ENCODE results near the gene APEH. TPM values are rescaled to one million over a fixed set of nuclear protein-coding genes. Genes with fewer than 3 reads are reported as not detected.
A peak's percentile ranks its signal among the peaks of the same experiment; 100 is the strongest.

APEH gene
- total and polyA plus RNA-seq, 10 of the 15 experiments (the other 5 are each of a cell fraction or from before 2014, with no cell fraction given), result 74.4 to 214 (median 131) TPM

DNA sequence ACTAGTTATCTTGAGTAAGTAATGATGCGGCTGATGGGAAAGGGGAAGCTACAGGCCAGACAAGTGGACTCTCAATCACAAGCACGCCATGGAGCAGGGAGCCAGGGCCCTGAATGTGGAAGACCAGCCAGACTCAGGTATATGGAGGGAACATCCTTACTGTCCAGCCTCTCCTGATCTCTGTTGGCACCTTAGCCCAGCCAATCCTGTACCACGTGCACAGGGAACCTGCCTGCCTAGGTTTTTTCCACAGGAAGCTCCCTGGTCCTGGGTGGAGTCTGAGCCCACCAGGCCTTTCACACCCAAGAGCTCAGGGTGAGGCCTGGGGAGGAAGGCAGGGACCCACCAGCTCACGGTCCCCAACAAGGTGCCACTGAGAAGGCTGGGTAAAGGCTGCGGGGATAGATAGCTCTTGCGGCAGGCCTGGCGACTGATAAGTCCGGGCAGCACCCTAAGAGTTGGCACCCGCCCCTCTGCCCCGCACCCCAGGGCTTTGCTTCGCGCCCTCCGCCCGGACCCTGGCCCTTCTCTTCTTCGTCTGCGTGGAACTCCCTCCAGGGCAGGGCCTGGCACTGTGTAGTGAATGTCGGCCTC is 933 bp upstream of the APEH start (continued):
- TF ChIP-seq SREBF1 (IDR thresholded peaks at IDR 0.05; ENCODE audit: low read length) (no peak), POLR2AphosphoS5 (IDR thresholded peaks at IDR 0.05; ENCODE audit: low read length) (0 out of 2 replicates have a peak, but pooled peaks have one; percentile 31)

DNA sequence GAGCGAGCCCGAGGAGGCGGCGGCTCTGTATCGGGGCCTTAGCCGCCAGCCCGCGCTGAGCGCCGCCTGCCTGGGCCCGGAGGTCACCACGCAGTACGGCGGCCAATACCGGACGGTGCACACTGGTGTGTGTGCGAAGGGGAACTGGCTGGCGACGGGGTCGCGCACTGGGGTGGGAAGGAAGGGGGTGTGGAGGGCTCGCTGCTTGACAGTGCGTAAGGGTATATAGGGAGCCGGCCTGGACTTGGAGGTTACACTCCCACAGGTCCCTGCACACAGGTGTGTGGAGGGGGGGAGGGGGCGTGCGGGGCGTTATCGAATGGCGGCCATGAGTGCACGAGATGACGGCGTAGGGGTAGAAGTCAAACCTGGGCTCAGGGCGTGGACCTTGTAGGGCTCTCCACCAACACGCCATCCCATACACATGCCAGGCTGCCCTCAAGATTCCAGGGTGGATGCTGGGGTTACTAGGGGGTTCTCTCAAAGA is 389 bp downstream of the APEH start:
- ChIA-PET RAD21 (ENCODE audit: unreplicated experiment) (no interaction called here), CTCF (interaction anchor here (1.0 kb wide), 1 partner anchor 14 kb away, joined by 3 read pairs; the partner anchor contains the start of genes MST1 and RNF123), POLR2A (no interaction called here), SMC1A (ENCODE audit: uncharacterized antibody, unreplicated experiment) (no interaction called here)
- ATAC-seq (peak; percentile 48), FAIRE-seq (no peak), DNase-seq (ENCODE audit: low read depth, low spot score) (no peak)
- Histone ChIP-seq H2AFZ (ENCODE audit: control insufficient read depth, low read depth, low read length) (peak overlapping the region; percentile 65), H3K4me3 (peak overlapping the region; percentile 94), H3K4me1 (ENCODE audit: control insufficient read depth, insufficient read depth, low read length) (peaks cover 10% of the 10 kb centered on the region), H3K79me2 (ENCODE audit: control insufficient read depth, insufficient read depth, low read length) (peaks cover 20% of the 10 kb centered on the region), H3K36me3 (ENCODE audit: control insufficient read depth in 2 of 2, insufficient read depth in 2 of 2, low read length in 1 of 2) (peaks cover 7 to 12% of the 10 kb centered on the region in 2 experiments), H3K9ac (ENCODE audit: control insufficient read depth, insufficient read depth, low read length) (peak overlapping the region; percentile 90), H3K9me3 (replicated peaks; ENCODE audit: control insufficient read depth, insufficient read depth, low read length) (no peaks in the 10 kb centered on the region), H3K27ac (ENCODE audit: control insufficient read depth, insufficient read depth) (peak overlapping the region; percentile 86), H4K20me1 (ENCODE audit: control insufficient read depth, insufficient read depth) (no peaks in the 10 kb centered on the region), H3K27me3 (replicated peaks in 1 of 2; ENCODE audit: control insufficient read depth in 2 of 2, insufficient read depth in 2 of 2, low read length in 1 of 2) (no peaks in the 10 kb centered on the region), H3K4me2 (ENCODE audit: control insufficient read depth, insufficient read depth) (peak overlapping the region; percentile 98)
- BruUV-seq (replicated peaks), result no TSS peak
- 1% methylated on average over 33 of the region's 34 CpGs for WGBS (ENCODE audit: insufficient coverage, insufficient replicate concordance, low lambda C conversion rate, missing lambda C conversion rate)
- in situ Hi-C loops (cut with MboI) (loop anchor here (10.0 kb wide), 1 partner anchor 140 kb away; no protein-coding TSS in a partner anchor), intact Hi-C loops (cut with micrococcal nuclease; ENCODE audit: unreplicated experiment) (loop anchor here (5.0 to 10.0 kb wide), 2 partner anchors 222 to 650 kb away; partner anchors contain the start of genes IMPDH2 and NDUFAF3)
- TF ChIP-seq NRF1 (conservative IDR thresholded peaks at IDR 0.05; ENCODE audit: low read depth, low read length) (no peak), YY1 (IDR thresholded peaks at IDR 0.05; ENCODE audit: low read depth, low read length) (peak; percentile 53; the same call in 1 of the 2 replicates), NFIC (IDR thresholded peaks at IDR 0.05; ENCODE audit: low read depth, low read length) (no peak), IKZF1 (conservative IDR thresholded peaks at IDR 0.05) (no peak), RFX5 (IDR thresholded peaks at IDR 0.05; ENCODE audit: low read depth, low read length) (no peak), ZNF207 (IDR thresholded peaks at IDR 0.05; ENCODE audit: borderline replicate concordance) (no peak), SMAD1 (IDR thresholded peaks at IDR 0.05; ENCODE audit: low read depth, partially characterized antibody) (no peak), LARP7 (IDR thresholded peaks at IDR 0.05) (peak; percentile 95), ZNF24 (IDR thresholded peaks at IDR 0.05) (no peak), KDM1A (IDR thresholded peaks at IDR 0.05; ENCODE audit: borderline replicate concordance) (no peak), POLR2AphosphoS2 (IDR thresholded peaks at IDR 0.05; ENCODE audit: low read depth, low read length) (no peak), SIN3A (IDR thresholded peaks at IDR 0.05; ENCODE audit: low read depth, low read length) (0 out of 2 replicates have a peak, but pooled peaks have one; percentile 8), TAF1 (IDR thresholded peaks at IDR 0.05; ENCODE audit: borderline replicate concordance, low read depth, low read length) (no peak), ZNF274 (IDR thresholded peaks at IDR 0.05; ENCODE audit: insufficient read depth, insufficient read length) (no peak)
- TF ChIP-seq, protein P1, sequence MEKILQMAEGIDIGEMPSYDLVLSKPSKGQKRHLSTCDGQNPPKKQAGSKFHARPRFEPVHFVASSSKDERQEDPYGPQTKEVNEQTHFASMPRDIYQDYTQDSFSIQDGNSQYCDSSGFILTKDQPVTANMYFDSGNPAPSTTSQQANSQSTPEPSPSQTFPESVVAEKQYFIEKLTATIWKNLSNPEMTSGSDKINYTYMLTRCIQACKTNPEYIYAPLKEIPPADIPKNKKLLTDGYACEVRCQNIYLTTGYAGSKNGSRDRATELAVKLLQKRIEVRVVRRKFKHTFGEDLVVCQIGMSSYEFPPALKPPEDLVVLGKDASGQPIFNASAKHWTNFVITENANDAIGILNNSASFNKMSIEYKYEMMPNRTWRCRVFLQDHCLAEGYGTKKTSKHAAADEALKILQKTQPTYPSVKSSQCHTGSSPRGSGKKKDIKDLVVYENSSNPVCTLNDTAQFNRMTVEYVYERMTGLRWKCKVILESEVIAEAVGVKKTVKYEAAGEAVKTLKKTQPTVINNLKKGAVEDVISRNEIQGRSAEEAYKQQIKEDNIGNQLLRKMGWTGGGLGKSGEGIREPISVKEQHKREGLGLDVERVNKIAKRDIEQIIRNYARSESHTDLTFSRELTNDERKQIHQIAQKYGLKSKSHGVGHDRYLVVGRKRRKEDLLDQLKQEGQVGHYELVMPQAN (conservative IDR thresholded peaks at IDR 0.05), result peak; percentile 30
- TF ChIP-seq, protein P2, sequence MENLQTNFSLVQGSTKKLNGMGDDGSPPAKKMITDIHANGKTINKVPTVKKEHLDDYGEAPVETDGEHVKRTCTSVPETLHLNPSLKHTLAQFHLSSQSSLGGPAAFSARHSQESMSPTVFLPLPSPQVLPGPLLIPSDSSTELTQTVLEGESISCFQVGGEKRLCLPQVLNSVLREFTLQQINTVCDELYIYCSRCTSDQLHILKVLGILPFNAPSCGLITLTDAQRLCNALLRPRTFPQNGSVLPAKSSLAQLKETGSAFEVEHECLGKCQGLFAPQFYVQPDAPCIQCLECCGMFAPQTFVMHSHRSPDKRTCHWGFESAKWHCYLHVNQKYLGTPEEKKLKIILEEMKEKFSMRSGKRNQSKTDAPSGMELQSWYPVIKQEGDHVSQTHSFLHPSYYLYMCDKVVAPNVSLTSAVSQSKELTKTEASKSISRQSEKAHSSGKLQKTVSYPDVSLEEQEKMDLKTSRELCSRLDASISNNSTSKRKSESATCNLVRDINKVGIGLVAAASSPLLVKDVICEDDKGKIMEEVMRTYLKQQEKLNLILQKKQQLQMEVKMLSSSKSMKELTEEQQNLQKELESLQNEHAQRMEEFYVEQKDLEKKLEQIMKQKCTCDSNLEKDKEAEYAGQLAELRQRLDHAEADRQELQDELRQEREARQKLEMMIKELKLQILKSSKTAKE (IDR thresholded peaks at IDR 0.05; ENCODE audit: low read depth, poor library complexity, severe bottlenecking), result no peak
- TF ChIP-seq, protein P3, sequence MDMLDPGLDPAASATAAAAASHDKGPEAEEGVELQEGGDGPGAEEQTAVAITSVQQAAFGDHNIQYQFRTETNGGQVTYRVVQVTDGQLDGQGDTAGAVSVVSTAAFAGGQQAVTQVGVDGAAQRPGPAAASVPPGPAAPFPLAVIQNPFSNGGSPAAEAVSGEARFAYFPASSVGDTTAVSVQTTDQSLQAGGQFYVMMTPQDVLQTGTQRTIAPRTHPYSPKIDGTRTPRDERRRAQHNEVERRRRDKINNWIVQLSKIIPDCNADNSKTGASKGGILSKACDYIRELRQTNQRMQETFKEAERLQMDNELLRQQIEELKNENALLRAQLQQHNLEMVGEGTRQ (IDR thresholded peaks at IDR 0.05; ENCODE audit: borderline replicate concordance, low read depth, low read length), result no peak

All from GM12878 (cell line).